ENCODE measurements around the gene IL17RC.
A peak's percentile ranks its signal among the peaks of the same experiment; 100 is the strongest.
"Not testable (repeated sequence)": the region's sequence is repeated elsewhere in the genome, so short reads cannot be mapped to it uniquely, and the experiment has no call there.

IL17RC gene, protein sequence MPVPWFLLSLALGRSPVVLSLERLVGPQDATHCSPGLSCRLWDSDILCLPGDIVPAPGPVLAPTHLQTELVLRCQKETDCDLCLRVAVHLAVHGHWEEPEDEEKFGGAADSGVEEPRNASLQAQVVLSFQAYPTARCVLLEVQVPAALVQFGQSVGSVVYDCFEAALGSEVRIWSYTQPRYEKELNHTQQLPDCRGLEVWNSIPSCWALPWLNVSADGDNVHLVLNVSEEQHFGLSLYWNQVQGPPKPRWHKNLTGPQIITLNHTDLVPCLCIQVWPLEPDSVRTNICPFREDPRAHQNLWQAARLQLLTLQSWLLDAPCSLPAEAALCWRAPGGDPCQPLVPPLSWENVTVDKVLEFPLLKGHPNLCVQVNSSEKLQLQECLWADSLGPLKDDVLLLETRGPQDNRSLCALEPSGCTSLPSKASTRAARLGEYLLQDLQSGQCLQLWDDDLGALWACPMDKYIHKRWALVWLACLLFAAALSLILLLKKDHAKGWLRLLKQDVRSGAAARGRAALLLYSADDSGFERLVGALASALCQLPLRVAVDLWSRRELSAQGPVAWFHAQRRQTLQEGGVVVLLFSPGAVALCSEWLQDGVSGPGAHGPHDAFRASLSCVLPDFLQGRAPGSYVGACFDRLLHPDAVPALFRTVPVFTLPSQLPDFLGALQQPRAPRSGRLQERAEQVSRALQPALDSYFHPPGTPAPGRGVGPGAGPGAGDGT

GRCh38 chr3:9916734-9917680 lies at the start of gene IL17RC:
Gene IL17RC (plus strand): TSS chr3:9917098. CDS start chr3:9917316, 218 bp downstream.
- DNase-seq (ENCODE audit: low read depth in 2 of 2), result no peak

DNA sequence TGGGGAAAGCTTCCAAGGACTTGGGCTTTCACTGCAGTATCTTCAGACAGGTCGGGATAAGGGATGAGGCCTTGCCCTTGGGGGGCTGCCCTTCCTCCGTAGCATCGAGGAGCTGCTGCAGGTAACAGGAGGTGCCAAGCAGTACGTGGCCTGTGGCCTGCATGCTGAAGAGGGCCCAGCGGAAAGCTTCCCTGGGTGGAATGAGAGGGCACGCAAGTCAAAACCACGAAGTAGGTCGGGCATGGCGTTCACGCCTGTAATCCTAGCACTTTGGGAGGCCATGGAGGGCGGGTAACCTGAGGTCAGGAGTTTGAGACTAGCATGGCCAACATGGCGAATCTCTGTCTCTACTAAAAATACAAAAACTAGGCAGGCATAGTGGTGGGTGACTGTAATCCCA lies 49.8 kb upstream of the IL17RC start:
- DNase-seq (ENCODE audit: low read depth in 2 of 2), result no peak

DNA sequence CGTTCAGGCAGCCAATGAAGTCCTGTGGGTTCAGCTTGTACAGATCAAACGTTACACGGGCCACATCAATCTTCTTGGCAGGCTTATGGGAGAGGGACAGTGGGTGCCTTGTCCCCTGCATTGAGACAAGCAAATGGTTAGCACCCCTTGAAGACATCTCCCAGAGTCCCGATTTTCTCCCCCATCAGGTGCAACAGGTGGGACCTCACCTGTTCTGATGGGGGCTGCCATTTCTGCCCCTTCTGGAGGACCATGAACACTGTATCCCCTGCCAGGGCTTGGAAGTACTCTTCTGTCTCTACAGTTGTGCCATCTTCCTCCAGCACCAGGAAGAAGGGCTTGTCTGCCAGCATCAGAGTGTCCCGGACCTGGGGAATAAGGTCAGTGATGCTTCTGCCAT lies 46.9 kb upstream of the IL17RC start:
- no peak for DNase-seq (ENCODE audit: low read depth in 2 of 2)

DNA sequence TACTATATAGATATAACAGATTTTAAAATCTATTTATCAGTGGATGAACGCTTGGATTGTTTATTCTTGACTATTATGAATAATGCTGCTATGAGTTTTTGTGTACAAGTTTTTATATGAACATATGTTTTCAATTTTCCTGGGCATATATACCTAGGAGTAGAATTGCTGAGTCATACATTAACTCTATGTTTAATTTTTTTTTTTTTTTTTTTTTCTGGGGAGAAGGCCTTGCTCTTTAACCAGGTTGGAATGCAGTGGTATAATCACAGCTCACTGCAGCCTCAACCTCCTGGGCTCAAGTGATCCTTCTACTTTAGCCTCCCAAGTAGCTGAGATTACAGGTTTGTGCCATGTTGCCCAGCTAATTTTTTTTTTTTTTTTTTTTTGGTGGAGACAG lies 45.9 kb upstream of the IL17RC start:
- no peak for DNase-seq (ENCODE audit: low read depth in 2 of 2)

- DNase-seq (ENCODE audit: low read depth in 2 of 2), result not testable (repeated sequence)
These were observed 44.8 kb upstream of the IL17RC start for GRCh38 chr3:9872067-9872466.

DNA sequence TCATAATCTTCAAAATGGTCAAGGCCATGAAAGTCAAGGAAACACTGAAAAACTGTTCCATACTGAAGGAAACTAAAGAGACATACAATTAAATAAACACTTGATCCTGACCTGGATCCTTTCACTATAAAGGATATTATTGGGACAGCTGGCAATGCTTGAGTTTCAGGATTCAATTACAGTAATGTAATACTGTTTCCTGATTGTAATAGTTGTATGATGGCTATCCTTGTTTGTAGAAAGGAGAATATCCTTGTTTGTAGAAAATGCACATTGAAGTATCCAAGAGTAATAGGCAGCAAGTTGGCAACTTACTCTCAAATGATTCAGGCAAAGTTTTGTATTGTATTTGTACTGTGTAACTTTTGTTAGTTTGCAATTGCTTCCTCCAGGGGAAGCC lies 41.5 kb upstream of the IL17RC start:
- DNase-seq (ENCODE audit: low read depth in 2 of 2), result no peak

- DNase-seq (ENCODE audit: low read depth in 2 of 2), result not testable (repeated sequence)
These were observed 40.6 kb upstream of the IL17RC start for GRCh38 chr3:9876255-9876654.

GRCh38 chr3:9876991-9877390 lies 39.9 kb upstream of the IL17RC start:
- DNase-seq (ENCODE audit: low read depth in 2 of 2), result no peak

- no peak for DNase-seq (ENCODE audit: low read depth in 2 of 2)
These were observed 38.2 kb upstream of the IL17RC start for GRCh38 chr3:9878700-9879099.

DNA sequence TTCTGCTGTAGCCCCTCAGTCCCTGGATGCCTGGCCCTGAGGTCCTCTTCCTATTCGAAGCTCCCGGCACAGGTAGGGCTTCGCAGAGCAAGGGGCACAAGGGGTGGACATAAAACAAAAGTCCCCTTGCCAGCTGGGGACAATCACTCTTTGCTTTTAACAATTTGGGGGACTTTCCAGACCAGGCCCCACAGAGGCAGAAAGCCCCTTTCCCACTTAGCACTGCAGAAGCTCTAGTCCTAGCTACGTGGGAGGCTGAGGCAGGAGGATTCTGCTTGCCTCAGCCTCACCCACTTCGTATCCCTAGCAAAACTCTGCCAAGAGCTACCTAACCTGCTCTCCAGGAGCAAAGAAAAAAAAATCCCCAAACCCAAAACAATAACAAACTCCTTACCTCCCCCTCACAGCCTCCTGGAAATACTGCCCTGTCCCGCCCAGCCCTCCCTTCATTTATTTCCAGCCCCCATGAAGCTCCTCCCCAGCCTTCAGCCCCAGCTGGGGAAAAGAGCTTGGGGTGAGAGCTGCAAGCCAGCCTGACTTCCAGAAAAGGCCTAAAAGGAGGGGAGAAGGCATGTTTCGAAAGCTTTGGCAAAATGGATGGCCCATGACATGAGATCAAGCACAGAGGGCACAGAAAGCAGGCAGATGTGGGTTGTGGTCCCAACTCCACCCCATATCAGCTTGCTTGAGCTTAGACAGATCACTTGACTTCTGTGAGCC lies 36.9 kb upstream of the IL17RC start, which contains the start of gene CIDEC:
Gene CIDEC, minus strand, starts transcription at position 424 of the 720 bp plus-strand sequence. CDS start 1,767 bp downstream, outside the sequence.
- no peak for DNase-seq (ENCODE audit: low read depth in 2 of 2)

GRCh38 chr3:9881441-9881840 lies 35.5 kb upstream of the IL17RC start:
- DNase-seq (ENCODE audit: low read depth in 2 of 2), result no peak

DNA sequence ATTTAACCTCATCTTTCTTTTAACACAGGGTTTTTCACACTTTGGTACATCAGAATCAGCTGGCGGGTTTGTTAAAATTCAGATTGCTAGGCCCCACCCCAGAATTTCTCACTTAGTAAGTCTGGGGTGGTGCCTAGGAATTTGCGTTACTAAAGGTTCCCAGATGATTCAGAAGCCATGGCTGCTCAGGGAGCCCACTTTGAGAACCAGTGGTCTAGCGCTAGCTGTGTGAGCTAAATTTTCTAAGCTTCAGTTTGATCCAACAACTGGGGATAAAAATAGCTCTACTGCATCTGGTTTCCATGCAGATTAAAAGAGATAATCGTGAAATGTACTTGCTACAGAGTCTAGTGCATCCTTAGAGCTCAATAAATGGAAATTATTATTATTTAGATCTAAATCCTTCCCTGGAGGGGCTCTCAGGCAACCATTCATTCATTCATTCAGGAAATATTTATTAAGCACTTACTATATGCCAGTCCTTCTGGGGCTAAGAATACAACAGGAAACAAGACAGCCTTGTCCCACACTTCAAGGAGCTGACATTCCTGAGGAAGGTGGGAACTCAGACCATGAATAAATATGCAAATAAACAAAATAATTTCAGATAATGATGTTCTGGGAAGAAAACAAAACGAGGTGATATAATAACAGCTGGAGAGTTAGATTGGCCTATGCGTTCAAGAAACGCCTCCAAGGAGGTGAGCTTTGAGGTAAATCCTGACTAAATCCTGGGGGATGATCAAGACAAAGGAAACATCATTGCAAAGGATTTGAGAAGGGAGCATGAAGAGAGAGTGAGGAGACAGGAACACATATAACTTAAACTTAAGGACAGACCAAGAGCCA lies 33.0 kb upstream of the IL17RC start:
- no peak for DNase-seq (ENCODE audit: low read depth in 2 of 2)

DNA sequence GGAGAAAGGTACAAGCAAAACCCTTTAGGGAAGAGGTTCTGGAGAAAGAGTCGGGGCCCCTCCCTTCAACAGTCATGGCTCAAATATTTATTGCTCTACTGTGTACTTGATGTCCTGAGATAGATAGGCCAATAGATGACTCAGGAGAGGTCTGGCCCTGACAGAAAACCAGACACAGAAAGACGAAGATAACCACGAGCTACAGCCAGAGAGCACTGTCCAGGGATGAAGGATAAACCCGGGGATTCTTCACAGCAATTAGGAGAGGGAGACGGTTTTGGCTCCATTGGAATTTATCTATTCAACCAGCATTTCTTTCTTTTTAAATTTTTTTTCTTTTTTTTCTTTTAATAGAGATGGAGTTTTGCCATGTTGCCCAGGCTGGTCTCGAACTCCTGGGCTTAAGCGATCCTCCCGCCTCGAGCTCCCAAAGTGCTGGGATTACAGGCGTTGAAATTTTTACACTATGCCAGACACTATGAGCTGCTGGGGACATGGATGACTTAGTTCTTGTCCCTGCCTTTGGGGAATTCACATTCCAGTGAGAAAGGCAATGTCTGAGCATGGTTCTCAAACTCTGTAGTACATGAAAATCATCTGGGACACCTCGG lies 32.2 kb upstream of the IL17RC start:
- no peak for DNase-seq (ENCODE audit: low read depth in 2 of 2)

GRCh38 chr3:9886328-9886727 lies 30.6 kb upstream of the IL17RC start:
- no peak for DNase-seq (ENCODE audit: low read depth in 2 of 2)

- DNase-seq (ENCODE audit: low read depth in 2 of 2), result no peak
These were observed 29.4 kb upstream of the IL17RC start for GRCh38 chr3:9887480-9887879.

DNA sequence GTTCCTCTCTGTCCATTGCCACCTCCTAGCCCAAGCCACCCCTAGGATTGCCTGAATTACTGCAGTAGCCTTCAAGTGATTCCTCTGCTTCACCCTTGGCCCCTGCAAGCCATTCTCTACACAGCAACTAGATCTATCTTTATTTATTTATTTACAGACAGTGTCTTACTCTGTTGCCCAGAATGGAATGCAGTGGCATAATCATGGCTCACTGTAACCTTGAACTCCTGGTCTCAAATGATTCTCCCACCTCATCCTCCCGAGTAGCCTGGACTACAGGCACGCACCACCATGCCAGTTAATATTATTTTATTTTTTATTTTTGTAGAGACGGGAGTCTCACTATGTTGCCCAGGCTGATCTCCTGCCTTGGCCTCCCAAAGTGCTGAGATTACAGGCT lies 28.4 kb upstream of the IL17RC start:
- no peak for DNase-seq (ENCODE audit: low read depth in 2 of 2)

GRCh38 chr3:9889405-9889804 lies 27.5 kb upstream of the IL17RC start:
- no peak for DNase-seq (ENCODE audit: low read depth in 2 of 2)

DNA sequence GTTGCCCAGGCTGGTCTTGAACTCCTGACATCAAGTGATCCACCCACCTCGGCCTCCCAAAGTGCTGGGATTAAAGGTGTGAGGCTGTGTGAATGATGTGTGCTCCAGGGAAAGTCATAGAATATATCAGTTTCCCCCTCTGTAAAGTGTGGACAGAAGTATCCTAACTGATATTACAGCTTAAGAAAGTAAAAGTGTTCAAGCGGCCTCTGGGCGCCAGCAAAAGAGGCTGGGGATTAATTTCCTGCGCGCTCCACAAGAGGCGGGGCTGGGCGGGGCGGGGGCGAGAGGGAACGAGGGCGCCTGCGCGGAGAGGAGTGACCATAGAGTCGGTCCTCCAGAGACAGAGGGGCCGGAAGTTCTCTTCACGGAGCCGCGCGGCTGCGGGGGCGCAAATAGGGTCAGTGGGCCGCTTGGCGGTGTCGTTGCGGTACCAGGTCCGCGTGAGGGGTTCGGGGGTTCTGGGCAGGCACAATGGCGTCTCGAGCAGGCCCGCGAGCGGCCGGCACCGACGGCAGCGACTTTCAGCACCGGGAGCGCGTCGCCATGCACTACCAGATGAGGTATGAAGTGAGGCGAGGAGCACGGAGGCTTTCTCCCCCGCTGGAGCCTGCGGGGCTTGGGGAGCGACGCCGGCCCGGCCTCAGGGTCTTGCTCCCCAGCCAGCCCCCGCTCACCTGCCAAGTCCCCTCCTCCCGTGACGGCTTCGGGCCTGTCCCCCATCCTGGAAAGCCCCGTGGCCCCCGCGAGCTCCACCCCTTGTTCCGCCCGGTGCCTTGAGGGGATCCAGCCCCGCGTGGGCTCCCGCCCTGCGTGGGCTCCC lies 26.4 kb upstream of the IL17RC start, which contains the start of gene JAGN1:
Gene JAGN1, plus strand, starts transcription at position 362 of the 823 bp plus-strand sequence. Its CDS starts 113 bp downstream, at position 475.
- peak; percentile 84 to 88 for DNase-seq (ENCODE audit: low read depth in 2 of 2)

All from stimulated activated CD8-positive, alpha-beta memory T cell treated with anti-CD3 and anti-CD28 coated beads, Interleukin-15, amount 100 ng/mL, for 4 hours (primary cell).